Left ventricle myocardium inferior (tissue), 1 donor: ENCODE data around the gene INPP4B. TPM values are rescaled to one million over a fixed set of nuclear protein-coding genes. Genes with fewer than 3 reads are reported as not detected.

Experiments
- DNase-seq: peaks from one replicate; pipeline ENCODE4 v3.0.0-alpha.2; 2020
- H3K27ac ChIP-seq: fragments of 200-600 bp; replicated peaks from 2 replicates; pipeline ENCODE4 v1.8.0; 2021
- H3K27me3 ChIP-seq: fragments of 200-600 bp; 2 replicates; pipeline ENCODE4 v1.8.0; 2021; ENCODE audit warnings: low read depth
- H3K36me3 ChIP-seq: fragments of 200-600 bp; 2 replicates; pipeline ENCODE4 v1.8.0; 2021
- H3K4me1 ChIP-seq: fragments of 200-600 bp; 2 replicates; pipeline ENCODE4 v1.8.0; 2021
- H3K4me3 ChIP-seq: fragments of 200-600 bp; 2 replicates; pipeline ENCODE4 v1.8.0; 2021; ENCODE audit warnings: mild to moderate bottlenecking, moderate library complexity
- H3K9me3 ChIP-seq: fragments of 200-600 bp; replicated peaks from 2 replicates; pipeline ENCODE4 v1.8.0; 2021
- CTCF ChIP-seq: fragments of 200-600 bp; IDR thresholded peaks from 2 replicates; pipeline ENCODE4 v1.8.0; 2021; ENCODE audit warnings: antibody characterized with exemption, mild to moderate bottlenecking, borderline replicate concordance
- intact Hi-C: fragments of 100-400 bp; cut with micrococcal nuclease; formaldehyde crosslinking; loops from one replicate; pipeline ENCODE4 v1.11.0; 2022
- total RNA-seq: library from RNA; stranded (reverse); fragmentation: NEBNext Ultra II Directional; extraction: Animal tissue kit (Norgen Biotek cat#: 25700); gene quantifications from one replicate; pipeline ENCODE4 v1.2.1, GENCODE V29; 2021
- donor health status: DM: no; HTN: yes; CAD: no; lungs with severe emphysema.

The INPP4B gene
- total RNA-seq, 1 donor from 2014 or later = 61.1 TPM

GRCh38 chr4:142706381-142706780 lies 139.7 kb downstream of the INPP4B start:
- Histone ChIP-seq H3K4me3 (no peak overlapping the region), H3K36me3 (no peaks in the 10 kb centered on the region), H3K27me3 (no peaks in the 10 kb centered on the region), H3K4me1 (no peaks in the 10 kb centered on the region), H3K27ac (no peak overlapping the region), H3K9me3 (no peaks in the 10 kb centered on the region)
- intact Hi-C loops = no loop called here
- DNase-seq = no peak
- TF ChIP-seq CTCF = no peak

- no peaks in the 10 kb centered on the region for H3K27me3 ChIP-seq
- H3K9me3 ChIP-seq = no peaks in the 10 kb centered on the region
- TF ChIP-seq CTCF = no peak
- no peak overlapping the region for H3K27ac ChIP-seq
- no peaks in the 10 kb centered on the region for H3K4me1 ChIP-seq
- H3K36me3 ChIP-seq = no peaks in the 10 kb centered on the region
- no peak overlapping the region for H3K4me3 ChIP-seq
- intact Hi-C loops = no loop called here
- DNase-seq = no peak
Measured at GRCh38 chr4:142705820-142706219, 140.3 kb downstream of the INPP4B start.

- no peaks in the 10 kb centered on the region for H3K36me3 ChIP-seq
- no peaks in the 10 kb centered on the region for H3K9me3 ChIP-seq
- no peak for TF ChIP-seq CTCF
- no peak overlapping the region for H3K27ac ChIP-seq
- H3K4me1 ChIP-seq = no peaks in the 10 kb centered on the region
- intact Hi-C loops = no loop called here
- H3K4me3 ChIP-seq = no peak overlapping the region
- no peaks in the 10 kb centered on the region for H3K27me3 ChIP-seq
- no peak for DNase-seq
Measured at GRCh38 chr4:142703694-142704309, 142.3 kb downstream of the INPP4B start.

- H3K27me3 ChIP-seq = no peaks in the 10 kb centered on the region
- H3K27ac ChIP-seq = no peak overlapping the region
- TF ChIP-seq CTCF = no peak
- H3K4me3 ChIP-seq = no peak overlapping the region
- no peaks in the 10 kb centered on the region for H3K9me3 ChIP-seq
- no peaks in the 10 kb centered on the region for H3K36me3 ChIP-seq
- H3K4me1 ChIP-seq = peaks cover 16% of the 10 kb centered on the region
- no peak for DNase-seq
- intact Hi-C loops = no loop called here
Measured at GRCh38 chr4:142701017-142701416, 145.1 kb downstream of the INPP4B start.

GRCh38 chr4:142700531-142700930 lies 145.6 kb downstream of the INPP4B start:
- Histone ChIP-seq H3K36me3 (no peaks in the 10 kb centered on the region), H3K27ac (no peak overlapping the region), H3K4me3 (no peak overlapping the region), H3K9me3 (no peaks in the 10 kb centered on the region), H3K4me1 (peaks cover 21% of the 10 kb centered on the region), H3K27me3 (no peaks in the 10 kb centered on the region)
- TF ChIP-seq CTCF = no peak
- no peak for DNase-seq
- intact Hi-C loops = no loop called here
